GM12878 (cell line): ENCODE results near the gene MYRF.

Experiments
- KDM1A ChIP-seq: fragments of 200-600 bp; sonication (generic); IDR thresholded peaks from 2 replicates; pipeline ENCODE4 v1.6.1; 2016; ENCODE audit warnings: borderline replicate concordance
- POLR2AphosphoS5 ChIP-seq: IDR thresholded peaks from 2 replicates; pipeline ENCODE4 v1.6.1; 2011; ENCODE audit warnings: mild to moderate bottlenecking, low read length, inconsistent platforms
- TF ChIP-seq, protein P1 (sequence below): fragments of 450-650 bp; IDR thresholded peaks from 2 replicates; pipeline ENCODE4 v1.6.1; 2018; ENCODE audit warnings: borderline replicate concordance, mild to moderate bottlenecking; ENCODE audit not compliant: partially characterized antibody

DNA sequence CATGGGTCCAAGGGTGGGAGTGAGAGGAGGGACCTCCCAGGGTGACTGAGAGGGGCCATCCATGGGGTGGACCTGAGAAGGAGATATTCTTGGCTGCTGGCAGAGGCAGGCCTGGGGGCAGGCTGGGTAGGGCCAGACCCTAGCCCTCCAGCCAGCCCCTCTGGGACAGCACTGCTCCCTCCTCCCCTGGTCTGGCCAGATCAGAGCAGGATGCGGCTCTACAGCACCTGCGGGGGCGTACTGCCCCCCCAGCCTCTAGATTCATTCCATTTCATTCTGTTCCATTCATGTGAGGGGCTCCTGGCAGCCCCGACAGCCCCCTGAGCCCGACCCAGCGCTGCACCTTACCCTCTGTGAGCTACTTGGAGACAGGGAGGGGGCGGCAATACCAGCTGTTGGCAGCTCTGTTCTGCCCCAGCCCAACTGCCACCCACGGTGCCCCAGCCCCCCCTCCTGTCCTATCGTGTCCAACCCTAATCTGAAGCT is 34.3 kb upstream of the MYRF start:
- TF ChIP-seq POLR2AphosphoS5 (no peak), KDM1A (no peak)
- TF ChIP-seq, protein P1, sequence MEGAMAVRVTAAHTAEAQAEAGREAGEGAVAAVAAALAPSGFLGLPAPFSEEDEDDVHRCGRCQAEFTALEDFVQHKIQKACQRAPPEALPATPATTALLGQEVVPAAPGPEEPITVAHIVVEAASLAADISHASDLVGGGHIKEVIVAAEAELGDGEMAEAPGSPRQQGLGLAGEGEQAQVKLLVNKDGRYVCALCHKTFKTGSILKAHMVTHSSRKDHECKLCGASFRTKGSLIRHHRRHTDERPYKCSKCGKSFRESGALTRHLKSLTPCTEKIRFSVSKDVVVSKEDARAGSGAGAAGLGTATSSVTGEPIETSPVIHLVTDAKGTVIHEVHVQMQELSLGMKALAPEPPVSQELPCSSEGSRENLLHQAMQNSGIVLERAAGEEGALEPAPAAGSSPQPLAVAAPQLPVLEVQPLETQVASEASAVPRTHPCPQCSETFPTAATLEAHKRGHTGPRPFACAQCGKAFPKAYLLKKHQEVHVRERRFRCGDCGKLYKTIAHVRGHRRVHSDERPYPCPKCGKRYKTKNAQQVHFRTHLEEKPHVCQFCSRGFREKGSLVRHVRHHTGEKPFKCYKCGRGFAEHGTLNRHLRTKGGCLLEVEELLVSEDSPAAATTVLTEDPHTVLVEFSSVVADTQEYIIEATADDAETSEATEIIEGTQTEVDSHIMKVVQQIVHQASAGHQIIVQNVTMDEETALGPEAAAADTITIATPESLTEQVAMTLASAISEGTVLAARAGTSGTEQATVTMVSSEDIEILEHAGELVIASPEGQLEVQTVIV: no peak
